Bronchial epithelial cell (primary cell): ENCODE measurements around the gene TBC1D9. TPM values are rescaled to one million over a fixed set of nuclear protein-coding genes. Genes with fewer than 3 reads are reported as not detected.

Experiments used
- DNase-seq: peaks from one replicate; pipeline ENCODE4 v3.0.0-alpha.2; 2010; ENCODE audit warnings: low read depth
- FAIRE-seq: peaks from 2 replicates; lab custom pipeline; 2011; peaks lifted over from hg19 to GRCh38; lab: Jason Lieb, UNC
- H3K27me3 ChIP-seq: 2 replicates; pipeline ENCODE4 v1.5.1; 2011; ENCODE audit warnings: low read length; ENCODE audit not compliant: control insufficient read depth, insufficient read depth
- H3K36me3 ChIP-seq: 2 replicates; pipeline ENCODE4 v1.5.1; 2011; ENCODE audit warnings: low read length; ENCODE audit not compliant: control insufficient read depth, insufficient read depth
- H3K4me3 ChIP-seq: 2 replicates; pipeline ENCODE4 v1.5.1; 2011; ENCODE audit warnings: mild to moderate bottlenecking, low read depth, low read length, control low read depth
- total RNA-seq: library from RNA; depleted of rRNA; stranded (reverse); fragments of >200 nt; gene quantifications from 2 replicates; pipeline ENCODE4 v1.2.1, GENCODE V29; 2014
- TF ChIP-seq, protein P1 (sequence below): IDR thresholded peaks from 2 replicates; pipeline ENCODE4 v1.5.1; 2011; ENCODE audit warnings: mild to moderate bottlenecking, moderate library complexity, low read length, control low read depth, inconsistent platforms; ENCODE audit not compliant: insufficient read depth, severe bottlenecking

TBC1D9 gene
- total RNA-seq, 1 donor from 2014 or later, result 17.1 TPM

DNA sequence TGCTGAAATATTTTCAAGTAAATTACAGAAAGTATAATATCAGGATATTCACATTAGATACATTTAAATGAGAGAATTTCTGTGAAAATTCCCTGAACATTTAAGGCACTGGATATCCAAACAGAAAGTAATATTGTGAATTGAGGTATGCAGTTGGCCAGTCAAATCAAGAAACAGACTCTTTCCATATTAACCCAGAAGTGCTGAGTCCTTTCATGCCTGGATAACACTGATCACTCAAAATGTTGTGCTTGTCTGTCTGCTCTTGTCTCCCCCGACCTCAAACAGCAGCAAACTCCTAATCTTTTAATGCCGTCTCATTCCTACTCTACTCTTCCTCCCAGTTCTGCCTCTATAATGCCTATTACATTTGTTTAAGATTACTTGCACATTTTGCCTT lies 51.2 kb downstream of the TBC1D9 start:
- H3K36me3 ChIP-seq, result peaks cover 2% of the 10 kb centered on the region
- TF ChIP-seq, protein P1, sequence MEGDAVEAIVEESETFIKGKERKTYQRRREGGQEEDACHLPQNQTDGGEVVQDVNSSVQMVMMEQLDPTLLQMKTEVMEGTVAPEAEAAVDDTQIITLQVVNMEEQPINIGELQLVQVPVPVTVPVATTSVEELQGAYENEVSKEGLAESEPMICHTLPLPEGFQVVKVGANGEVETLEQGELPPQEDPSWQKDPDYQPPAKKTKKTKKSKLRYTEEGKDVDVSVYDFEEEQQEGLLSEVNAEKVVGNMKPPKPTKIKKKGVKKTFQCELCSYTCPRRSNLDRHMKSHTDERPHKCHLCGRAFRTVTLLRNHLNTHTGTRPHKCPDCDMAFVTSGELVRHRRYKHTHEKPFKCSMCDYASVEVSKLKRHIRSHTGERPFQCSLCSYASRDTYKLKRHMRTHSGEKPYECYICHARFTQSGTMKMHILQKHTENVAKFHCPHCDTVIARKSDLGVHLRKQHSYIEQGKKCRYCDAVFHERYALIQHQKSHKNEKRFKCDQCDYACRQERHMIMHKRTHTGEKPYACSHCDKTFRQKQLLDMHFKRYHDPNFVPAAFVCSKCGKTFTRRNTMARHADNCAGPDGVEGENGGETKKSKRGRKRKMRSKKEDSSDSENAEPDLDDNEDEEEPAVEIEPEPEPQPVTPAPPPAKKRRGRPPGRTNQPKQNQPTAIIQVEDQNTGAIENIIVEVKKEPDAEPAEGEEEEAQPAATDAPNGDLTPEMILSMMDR, result no peak
- no peaks in the 10 kb centered on the region for H3K27me3 ChIP-seq
- DNase-seq (no peak), FAIRE-seq (no peak)
- H3K4me3 ChIP-seq, result no peak overlapping the region

DNA sequence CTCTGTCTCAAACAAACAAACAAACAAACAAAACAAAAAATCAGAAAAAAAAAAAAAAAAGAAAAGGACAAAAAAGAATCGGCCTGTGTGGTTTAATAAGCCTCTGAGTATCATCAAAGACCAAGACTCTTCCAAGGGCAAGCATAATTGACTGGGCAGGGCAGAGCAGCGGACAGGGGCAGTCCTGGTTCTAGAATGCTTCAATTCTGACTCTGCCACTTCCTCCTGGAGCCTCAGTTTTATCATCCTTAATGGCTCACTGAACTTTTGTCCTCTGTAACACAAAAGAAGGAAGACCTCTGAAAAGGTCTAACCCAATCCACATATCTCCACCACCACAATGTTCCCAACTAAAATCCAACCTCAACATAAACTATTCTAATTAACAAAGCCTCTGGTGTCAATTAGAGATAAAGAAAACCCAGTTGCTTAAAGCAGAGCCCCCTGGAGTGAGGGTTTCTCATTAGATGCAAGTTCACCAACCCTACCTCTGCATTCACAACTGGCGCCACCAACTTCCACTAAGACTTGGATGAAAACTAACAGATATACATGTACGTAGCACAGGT lies 51.7 kb downstream of the TBC1D9 start:
- Histone ChIP-seq H3K36me3 (peaks cover 2% of the 10 kb centered on the region), H3K27me3 (no peaks in the 10 kb centered on the region), H3K4me3 (no peak overlapping the region)
- DNase-seq (no peak), FAIRE-seq (no peak)
- TF ChIP-seq, protein P1, result no peak

GRCh38 chr4:140703463-140703862 lies 52.7 kb downstream of the TBC1D9 start:
- Histone ChIP-seq H3K4me3 (no peak overlapping the region), H3K27me3 (no peaks in the 10 kb centered on the region), H3K36me3 (peaks cover 2% of the 10 kb centered on the region)
- FAIRE-seq (no peak), DNase-seq (no peak)
- TF ChIP-seq, protein P1, result no peak

GRCh38 chr4:140702096-140702757 lies 54.0 kb downstream of the TBC1D9 start:
- TF ChIP-seq, protein P1, result no peak
- Histone ChIP-seq H3K27me3 (no peaks in the 10 kb centered on the region), H3K36me3 (peaks cover 3% of the 10 kb centered on the region), H3K4me3 (no peak overlapping the region)
- DNase-seq (peak; percentile 73), FAIRE-seq (peak; percentile 13)

DNA sequence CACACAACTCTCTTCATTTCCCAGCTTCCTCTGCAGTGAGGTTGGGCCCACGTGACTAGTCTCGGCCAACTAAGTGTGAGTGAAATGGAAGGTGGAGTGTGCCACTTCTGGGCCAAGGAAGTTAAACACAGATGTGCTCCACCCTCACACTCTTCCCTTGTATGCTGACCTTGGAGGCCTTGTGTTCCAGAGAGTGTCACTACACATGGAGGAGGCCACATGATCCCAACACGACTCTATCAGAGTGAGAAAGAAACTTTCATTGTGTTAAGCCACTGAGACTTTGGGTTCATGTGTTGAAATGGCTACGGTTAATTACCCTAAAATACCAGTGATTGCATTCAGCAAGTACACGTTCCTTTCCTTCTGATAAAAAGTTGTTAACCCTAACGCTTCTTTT lies 55.1 kb downstream of the TBC1D9 start:
- H3K27me3 ChIP-seq, result no peaks in the 10 kb centered on the region
- no peak overlapping the region for H3K4me3 ChIP-seq
- FAIRE-seq, result peak; percentile 50

More for the DNA sequence above, 55.1 kb downstream of the TBC1D9 start:
- peaks cover 3% of the 10 kb centered on the region for H3K36me3 ChIP-seq
- no peak for DNase-seq
- TF ChIP-seq, protein P1, result no peak
